Mucosa of gallbladder (tissue), 1 donor: ENCODE results near the gene OR1F1. TPM values are rescaled to one million over a fixed set of nuclear protein-coding genes. Genes with fewer than 3 reads are reported as not detected.

Experiments used
- DNase-seq: peaks from one replicate; pipeline ENCODE4 v3.0.0-alpha.2; 2020; ENCODE audit warnings: low spot score
- total RNA-seq: library from RNA; stranded (reverse); gene quantifications from one replicate; pipeline ENCODE4 v1.2.1, GENCODE V29; 2021
- donor health status: DM: no; HTN: no; CAD: no.

OR1F1 gene
- total RNA-seq, 1 donor from 2014 or later: not detected

DNA sequence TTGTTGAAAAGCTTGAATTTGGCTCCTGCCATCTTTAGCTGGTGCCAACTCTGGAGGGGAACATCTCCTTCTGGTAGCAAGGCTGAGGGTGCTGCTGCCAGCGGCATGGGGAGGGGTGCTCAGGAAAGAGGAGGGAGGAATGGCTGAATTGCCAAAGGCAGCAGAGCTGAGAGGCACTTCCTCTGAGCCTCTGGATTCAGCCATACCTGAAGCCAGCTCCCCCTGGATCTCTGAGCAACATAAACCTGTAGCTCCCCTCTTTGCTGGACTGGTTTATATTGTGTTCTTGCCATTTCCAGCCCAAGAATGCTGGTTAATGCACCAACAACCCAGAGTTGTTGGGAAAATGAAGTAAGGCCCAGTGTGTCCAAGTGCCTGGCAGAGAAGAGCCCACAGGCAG lies 61.0 kb downstream of the OR1F1 start:
- no peak for DNase-seq

GRCh38 chr16:3249451-3249850 lies 61.4 kb downstream of the OR1F1 start:
- DNase-seq: no peak

GRCh38 chr16:3252967-3253366 lies 65.0 kb downstream of the OR1F1 start:
- no peak for DNase-seq

DNA sequence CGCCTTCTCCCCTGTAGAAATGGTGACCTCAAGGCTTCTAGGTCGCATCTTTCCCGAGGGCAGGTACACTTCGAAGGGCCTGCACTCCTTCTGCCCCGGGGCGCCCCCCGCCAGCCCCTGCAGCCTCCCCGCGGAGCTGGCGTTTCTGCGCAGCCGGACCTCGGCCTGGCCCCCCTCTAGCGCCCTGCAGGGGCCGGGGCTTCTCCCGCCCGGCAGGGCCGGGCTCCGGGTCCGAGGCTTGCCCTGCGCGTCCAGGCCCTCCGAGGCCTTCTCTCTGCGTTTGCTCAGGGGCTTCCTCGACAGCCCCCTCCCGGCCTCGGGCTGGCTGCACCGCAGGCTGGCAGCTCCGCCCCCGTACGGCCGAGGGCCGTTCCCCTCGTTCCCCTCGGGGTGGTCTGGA lies 66.3 kb downstream of the OR1F1 start:
- DNase-seq: no peak

Other genes with a start within 250 kb of the OR1F1 start
- gene KREMEN2, start 223.9 kb upstream of the OR1F1 start, total RNA-seq: not detected
- gene PAQR4, start 218.9 kb upstream of the OR1F1 start, total RNA-seq: 33.1 TPM
- 4.5 TPM for gene PKMYT1, start 207.8 kb upstream of the OR1F1 start, total RNA-seq
- gene CLDN9, start 175.3 kb upstream of the OR1F1 start, total RNA-seq: 3.3 TPM
- gene CLDN6, start 170.0 kb upstream of the OR1F1 start, total RNA-seq: 1.1 TPM
- 98.1 TPM for gene TNFRSF12A, start 167.8 kb upstream of the OR1F1 start, total RNA-seq
- gene HCFC1R1, start 164.3 kb upstream of the OR1F1 start, total RNA-seq: 54.6 TPM
- 20.8 TPM for gene THOC6, start 164.2 kb upstream of the OR1F1 start, total RNA-seq
- 86.1 TPM for gene BICDL2, start 151.3 kb upstream of the OR1F1 start, total RNA-seq
- gene MMP25, start 141.6 kb upstream of the OR1F1 start, total RNA-seq: 1.1 TPM
- 134 TPM for gene IL32, start 122.6 kb upstream of the OR1F1 start, total RNA-seq
- gene ZSCAN10, start 88.9 kb upstream of the OR1F1 start, total RNA-seq: 0.37 TPM
- gene ZNF205, start 75.6 kb upstream of the OR1F1 start, total RNA-seq: 14.2 TPM
- gene ZNF213, start 53.2 kb upstream of the OR1F1 start, total RNA-seq: 18.4 TPM
- gene ZNF200, start 47.0 kb downstream of the OR1F1 start, total RNA-seq: 7.6 TPM
- 0.52 TPM for gene MEFV, start 68.4 kb downstream of the OR1F1 start, total RNA-seq
- 23.8 TPM for gene ZNF263, start 95.3 kb downstream of the OR1F1 start, total RNA-seq
- gene TIGD7, start 117.2 kb downstream of the OR1F1 start, total RNA-seq: 9.9 TPM
- gene ZNF75A, start 117.3 kb downstream of the OR1F1 start, total RNA-seq: 25.9 TPM
- 0.14 TPM for gene OR2C1, start 167.7 kb downstream of the OR1F1 start, total RNA-seq
- gene ZSCAN32, start 212.8 kb downstream of the OR1F1 start, total RNA-seq: 10.9 TPM
- 16.8 TPM for gene ZNF174, start 213.0 kb downstream of the OR1F1 start, total RNA-seq